T-helper 2 cell (primary cell): Measurements from ENCODE around the gene TRERF1.

Experiments
- DNase-seq, 5 experiments: peaks; one replicate each; pipeline versions ENCODE4 v3.0.0 to v3.0.0-alpha.2; 2012 to 2022

TRERF1 gene

DNA sequence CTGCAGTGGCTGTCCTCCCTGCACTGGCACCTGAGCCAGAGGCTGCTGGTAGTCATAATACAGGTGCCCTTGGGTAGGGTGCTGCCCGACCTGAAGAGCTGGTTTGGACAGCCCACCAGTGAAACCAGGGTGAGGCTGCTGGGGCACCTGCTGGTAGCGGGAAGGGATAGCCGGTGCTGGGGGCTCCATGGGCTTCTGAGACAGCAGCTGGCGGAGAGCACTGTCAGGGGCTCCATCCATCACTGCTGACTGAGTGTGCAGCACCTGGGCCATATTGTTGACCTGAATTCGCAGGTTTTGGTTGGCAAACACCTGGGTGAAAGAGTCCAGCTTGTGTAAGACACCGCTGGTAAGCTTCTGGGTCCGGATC is 182.9 kb downstream of the TRERF1 start:
- DNase-seq, result no peak

DNA sequence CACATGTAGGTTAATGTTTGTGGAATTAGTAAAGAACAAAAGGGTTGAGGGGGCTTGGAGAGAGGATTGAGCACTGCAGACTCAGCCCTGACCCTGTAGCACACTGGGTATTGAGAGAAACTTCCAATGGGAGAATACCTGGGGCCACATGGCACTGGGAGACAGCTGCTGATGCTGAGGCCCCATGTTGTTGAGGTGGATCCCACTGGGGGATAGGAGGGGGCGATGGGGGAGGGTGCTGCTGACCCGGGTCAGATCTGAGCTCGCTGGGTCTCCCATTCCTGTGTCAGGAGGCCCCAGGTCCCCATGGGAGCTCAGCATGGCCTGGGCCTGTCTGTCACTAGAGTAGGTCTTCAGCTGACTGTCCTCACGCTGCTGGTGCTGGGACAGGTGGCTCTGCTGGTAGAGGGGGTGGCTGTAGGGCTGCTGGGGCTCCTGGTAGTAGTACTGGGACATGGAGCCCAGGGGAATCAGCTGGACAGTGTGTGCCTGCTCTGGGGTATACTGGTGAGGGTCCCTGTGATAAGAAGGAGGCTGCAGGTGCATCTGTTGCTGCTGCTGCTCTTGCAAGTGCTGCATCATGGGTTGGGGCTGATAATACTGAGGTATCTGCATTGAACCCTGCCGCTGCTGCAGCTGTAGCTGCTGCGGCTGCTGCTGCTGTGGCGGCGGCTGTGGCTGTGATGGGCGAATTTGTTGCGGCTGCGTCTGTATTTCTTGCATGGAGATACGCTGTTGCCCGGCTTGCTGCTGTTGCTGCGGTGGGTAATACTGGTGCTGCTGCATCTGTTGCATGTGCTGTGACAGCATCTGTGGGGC is 183.5 kb downstream of the TRERF1 start:
- no peak for DNase-seq

DNA sequence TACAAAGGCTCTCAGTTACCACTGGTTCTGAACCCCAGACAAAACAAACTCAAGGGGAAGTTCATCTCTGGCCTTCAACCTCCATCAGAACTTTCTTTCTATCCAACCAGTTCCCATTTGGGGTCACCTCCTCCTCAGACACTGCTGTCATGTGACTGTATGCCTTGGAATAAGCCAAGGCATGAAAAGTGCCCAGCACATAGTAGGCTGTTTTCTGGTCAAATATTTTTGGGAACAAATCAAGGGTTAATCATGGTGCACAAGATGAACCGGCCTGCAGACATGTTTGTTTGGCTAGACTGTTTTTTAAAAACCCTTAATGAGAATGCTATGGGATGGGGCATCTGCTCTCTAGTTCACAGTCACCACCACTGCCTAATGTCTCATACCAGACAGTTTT is 185.2 kb downstream of the TRERF1 start:
- DNase-seq, result no peak

DNA sequence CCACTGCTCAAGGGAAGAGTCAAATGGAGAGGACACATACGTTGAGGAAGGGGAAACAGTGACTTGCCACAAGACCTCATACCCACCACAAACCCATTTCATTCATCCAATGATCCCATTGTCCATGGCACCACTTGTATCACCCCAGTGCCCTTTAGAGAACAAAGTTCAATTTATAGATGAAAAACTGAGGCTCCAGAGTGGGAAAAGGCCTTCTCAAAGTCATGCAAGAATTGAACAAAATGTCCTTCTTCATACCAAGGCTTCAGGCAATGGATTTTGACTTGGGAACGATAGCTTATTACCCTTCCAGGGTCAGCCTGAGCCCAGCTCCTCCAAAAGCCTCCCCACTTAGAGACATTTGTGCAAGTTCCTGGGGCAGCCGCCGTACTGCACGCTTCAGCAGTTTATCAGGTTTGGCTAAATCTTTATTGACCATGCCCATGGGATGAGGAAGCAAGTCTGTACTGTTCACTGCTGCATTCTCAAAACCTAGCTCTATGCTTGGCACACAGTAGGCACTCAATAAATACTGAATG is 186.8 kb downstream of the TRERF1 start:
- DNase-seq, result no peak

DNA sequence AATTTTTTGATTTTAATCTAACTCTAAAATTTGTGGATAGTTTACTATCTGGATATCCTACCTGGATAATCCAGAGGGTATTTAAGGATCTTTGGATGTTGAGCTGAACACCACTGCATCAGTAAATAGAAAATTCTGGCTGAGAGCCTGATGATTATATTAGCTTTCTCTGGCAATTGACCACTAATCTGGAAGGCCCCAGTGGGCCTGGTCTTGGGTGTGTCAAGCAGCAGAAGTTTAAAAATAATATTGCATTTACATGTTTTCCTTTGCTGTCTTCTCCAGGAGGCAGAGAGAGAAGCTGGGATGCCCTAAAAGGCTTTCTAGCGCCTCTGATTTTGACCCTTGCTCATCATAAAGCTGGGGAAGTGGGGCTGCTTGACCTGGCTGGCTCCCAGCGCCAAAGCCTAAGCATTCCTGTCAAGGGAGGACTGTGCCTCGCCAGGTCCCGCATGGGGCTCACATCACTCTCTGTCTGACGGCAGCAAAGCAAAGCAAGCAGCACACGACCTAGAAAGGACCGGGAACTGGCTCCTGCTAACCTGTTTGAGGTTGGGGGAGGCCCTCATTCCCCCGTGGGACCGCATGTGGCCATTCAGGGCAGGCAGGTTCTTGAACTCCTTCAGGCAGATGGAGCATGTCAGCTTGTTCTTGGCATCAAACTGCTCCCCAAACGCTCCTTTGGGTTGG is 187.4 kb downstream of the TRERF1 start:
- no peak for DNase-seq

DNA sequence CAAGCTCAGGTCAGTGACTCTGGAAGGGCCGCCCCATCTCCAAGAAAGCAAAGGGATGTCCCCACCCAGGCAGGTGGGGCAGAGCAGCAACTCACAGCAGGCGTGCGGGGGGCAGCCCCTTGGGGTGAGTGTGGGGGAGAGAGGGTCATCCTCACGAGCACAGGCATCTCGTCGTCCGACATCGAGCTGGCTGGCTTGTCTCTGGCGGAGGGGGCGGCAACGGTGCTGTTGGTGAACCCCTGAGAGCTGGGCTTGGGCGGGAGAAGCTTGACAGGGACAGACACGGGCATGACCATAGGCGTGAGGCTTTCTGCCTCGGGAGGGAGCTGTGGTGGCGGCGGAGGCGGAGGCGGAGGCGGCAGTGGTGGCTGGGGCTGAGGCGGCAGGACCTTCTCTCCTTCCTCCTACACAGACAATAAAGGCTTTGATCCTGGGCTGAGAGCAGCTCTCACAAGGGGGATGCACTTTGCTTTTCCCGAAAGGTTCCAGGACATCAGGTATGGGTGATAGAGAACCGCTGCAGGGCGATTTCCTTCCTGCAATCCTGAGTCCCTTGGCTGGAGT is 188.5 kb downstream of the TRERF1 start:
- no peak for DNase-seq

DNA sequence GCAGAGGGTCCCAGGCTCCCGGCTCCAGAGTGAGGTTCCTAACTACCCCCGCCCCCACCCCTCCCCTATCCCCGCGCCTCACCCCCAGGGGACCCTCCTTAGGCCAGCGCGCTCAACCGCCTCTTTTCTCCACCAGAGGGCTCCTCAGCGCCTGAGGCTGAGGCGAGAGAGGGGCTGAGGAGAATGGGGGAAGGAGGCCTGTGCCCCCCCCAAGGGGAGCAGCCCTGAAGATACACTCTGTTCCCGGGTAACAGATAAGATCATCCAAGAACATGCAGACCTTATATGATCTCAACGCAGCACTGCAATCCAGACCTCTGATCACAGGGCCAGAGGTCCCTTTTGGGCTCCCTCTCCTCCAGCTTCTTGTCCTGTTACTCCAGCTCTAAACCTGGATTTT is 190.8 kb downstream of the TRERF1 start:
- DNase-seq, result peak in 1 of 5 experiments; percentile 37

DNA sequence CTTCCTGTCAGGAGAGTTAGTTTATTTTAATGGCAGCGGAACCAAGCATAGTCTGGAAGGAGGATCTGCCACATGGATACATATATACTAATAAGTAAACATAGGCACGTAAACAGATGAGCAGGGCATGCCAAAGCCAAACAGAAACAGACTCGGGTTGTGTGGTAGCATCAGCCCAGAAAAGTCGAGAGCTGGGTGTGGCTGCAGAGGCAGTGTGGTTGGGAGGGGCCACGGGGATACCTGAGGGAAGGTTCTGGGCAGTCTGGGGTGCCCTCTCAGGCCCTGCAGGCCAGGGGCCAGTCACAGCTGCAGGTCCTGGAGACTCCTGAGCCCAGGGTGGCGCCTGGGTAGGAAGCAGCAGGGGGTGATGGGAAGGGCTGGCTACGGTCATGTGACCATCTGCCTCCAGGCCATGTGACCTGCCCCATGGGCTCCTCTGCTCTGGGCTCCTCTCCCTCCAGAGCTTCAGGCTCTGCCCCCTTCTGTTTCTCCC is 191.3 kb downstream of the TRERF1 start:
- DNase-seq, result peak in 1 of 5 experiments; percentile 15

DNA sequence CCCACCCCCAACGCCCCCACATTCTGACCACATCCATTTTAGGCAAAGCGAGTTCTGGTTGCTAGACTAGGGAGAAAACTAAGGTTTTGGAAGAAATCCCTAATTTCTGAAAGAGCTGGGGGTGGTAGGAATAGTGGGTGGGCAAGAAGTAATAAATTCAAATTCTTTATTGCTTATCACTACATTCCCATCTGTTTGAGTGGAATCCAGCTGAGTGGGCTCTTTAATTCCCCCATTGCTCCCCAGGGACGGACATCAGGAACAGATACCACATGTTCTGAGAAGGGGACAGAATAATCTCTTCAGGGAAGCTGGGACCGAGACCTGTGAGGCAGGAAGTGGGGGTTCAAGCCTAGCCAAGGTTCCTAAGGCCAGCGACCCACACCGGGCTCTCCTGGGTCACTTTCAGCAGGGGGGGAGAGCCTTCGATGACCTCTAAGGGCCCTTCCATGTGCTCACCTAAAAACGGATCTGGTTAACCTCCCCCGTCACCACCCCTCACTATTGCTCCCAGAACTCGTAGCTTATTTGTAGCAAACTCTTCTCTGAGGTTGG is 191.8 kb downstream of the TRERF1 start:
- DNase-seq, result no peak

DNA sequence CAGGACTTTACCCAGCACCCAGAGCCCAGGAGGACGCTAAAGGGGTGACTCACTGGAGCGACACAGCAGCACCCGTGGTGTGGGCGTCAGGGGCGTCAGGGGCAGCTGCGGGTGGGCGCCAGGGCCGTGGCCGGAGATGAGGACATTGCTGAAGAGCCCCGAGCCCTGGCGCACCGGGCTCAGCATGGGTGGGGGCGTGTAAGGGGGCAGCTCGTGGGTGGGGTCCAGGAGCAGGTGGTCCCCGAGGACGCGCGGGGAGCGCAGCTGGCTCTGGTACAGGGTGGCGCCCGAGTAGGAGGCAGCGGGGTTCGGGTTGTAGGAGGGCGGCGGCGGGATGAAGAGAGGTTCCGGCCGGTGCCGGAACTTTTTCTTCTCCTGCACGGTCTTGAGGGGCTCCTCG is 192.4 kb downstream of the TRERF1 start:
- DNase-seq, result no peak

DNA sequence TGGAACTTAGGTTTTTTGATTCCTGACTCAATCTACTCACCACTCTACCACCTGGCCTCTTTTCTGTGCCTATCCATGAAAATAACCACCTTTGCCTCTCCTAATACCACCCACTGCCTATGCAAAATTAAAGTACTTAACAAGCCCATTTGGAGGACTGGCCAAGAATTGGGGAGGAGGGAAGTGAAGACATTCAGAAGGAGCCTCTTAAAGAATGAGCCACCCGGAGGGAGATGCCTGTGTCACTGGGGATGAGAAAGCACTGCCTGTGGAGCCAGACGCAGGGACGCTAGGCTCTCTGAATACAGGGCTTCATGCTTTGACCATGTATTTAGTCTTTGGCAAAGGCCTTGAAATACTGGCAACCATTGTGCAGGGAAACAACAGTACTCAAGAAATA is 194.1 kb downstream of the TRERF1 start:
- no peak for DNase-seq

DNA sequence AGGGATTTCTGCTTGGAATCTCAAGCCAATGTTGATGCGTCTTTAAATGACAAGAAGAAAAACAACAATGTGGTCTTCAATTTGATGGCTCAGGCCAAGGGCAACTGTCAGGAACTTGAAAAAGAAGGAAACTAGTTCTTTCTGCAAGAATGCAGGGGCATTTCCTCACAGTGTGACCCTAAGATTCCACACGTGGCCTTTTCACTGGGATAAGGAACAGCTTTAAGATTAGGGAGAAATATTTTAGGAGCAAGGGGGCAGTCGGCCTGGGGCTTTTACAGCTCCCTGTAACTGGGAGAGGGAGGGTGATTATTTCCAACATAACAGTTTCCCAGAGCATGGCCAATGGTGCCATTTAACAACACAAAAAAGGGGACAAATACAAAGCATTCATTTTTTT is 194.7 kb downstream of the TRERF1 start:
- no peak for DNase-seq

DNA sequence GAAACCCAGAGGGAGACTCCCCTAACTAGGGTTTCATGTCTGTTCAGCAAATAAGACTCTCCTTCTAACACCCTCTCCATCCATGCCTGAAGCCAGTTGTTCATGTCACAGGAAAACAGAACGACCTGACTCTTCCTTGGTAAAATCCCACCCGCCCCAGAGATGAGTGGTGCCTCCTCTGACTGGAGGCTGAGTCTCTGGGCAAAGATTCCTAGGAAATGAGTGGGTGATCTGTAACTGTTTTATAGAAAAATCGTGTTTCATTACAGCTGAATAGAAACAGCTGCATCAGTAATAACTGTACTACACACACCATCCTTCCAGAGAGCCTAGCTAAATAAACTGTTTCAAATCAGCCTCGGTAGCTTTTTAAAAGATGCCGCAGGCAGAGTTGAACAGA is 196.7 kb downstream of the TRERF1 start:
- DNase-seq, result no peak

DNA sequence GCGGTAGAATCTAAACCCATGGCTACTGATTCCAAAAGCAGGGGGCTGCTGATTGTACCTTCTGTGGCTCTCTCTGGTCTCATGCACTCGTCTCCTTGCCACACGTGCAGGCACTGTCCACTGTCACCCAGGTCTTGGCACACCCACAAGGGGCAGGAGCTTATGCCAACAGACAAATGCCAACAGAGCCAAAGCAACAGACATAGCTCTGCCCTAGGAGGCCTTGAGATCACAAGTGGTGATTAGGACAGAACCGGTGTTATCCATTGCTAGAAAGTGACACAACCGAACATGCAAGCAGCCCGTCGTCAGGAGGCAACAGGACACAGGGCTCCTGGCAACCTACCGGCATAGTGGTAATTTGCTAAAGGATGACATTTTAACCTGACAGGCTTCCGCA is 197.2 kb downstream of the TRERF1 start:
- DNase-seq, result no peak

DNA sequence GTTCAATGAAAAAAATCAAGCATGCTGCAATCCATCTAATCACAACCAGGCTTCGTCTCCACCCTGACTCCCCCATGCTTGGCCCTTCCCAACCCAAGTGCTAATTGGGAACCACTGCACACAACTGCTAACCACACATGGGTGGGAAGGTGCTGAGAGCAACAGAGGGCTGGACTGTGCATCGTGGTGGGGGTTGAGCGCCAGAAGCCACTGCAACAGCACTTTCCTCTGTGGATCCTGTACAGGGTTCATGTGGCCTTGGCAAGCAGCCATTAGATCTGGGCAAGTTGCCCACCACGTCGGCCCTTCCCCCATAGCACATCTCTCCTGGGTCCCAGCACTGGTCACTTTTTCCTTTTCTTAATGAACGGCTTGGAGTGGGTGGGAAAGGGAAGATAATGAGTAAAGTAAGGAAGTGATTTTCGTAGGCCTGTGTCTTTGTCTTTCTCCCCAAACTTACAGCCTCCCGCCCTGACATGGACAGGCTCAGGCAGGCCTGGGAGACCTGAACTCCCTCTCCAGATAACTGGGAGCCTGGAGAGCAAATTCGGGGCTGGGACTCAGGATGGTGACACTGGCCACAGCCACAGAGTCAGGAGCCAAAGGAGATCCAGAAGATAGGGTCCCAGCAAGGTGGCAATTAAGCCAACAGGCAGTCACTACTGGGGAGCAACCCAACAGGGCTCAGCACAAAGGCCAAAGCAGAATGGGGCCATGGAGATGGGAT is 199.7 kb downstream of the TRERF1 start:
- no peak for DNase-seq

DNA sequence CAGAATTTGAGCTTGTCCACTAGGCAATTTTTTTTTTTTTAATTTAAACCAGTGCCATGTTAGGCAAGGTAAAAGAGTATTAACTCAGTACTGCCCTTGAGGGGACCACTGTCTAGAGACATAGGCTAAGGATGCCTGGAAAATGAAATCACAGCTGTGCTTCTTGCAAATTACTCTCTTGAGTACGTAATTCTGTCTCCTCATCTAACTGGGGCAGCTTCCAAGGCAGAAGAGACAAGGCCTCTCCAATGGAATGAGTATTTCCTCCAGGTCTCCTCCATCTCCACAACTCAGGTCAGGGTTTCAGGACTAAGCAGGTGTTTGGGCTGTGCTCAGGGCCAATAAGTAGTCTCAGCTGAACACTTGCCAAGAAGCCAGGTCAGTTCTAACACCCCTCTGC is 200.2 kb downstream of the TRERF1 start:
- no peak for DNase-seq

DNA sequence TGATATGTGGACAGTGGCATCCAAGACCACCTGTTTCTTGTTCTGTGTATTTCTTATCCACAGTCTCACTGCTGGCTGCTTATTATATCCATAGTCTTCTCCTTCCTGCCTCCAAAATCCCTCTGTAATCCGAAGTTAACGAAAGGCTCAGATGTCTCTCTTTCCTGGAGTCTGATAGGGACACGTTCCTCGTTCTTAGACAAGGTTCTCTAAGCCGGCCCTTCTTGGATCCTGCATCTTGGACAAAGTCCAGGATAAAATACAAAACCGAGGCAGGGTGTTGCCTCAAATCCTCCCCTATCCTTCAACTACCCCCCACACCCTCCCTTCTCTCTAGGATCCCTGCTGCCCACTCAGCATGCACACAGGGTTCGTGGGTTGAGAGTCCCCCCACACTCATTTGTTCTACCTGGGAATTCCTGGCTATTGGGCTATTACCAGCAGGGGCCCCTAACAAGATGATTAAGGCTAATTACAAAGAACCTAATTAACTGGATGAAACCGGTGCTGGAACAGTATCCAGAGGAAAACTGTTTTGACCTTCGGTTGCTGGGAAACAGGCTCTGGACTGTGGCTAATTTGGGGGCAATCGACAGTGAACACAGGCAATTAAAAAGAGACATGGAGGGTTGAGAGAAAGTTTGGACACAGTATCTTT is 201.3 kb downstream of the TRERF1 start:
- DNase-seq, result no peak

DNA sequence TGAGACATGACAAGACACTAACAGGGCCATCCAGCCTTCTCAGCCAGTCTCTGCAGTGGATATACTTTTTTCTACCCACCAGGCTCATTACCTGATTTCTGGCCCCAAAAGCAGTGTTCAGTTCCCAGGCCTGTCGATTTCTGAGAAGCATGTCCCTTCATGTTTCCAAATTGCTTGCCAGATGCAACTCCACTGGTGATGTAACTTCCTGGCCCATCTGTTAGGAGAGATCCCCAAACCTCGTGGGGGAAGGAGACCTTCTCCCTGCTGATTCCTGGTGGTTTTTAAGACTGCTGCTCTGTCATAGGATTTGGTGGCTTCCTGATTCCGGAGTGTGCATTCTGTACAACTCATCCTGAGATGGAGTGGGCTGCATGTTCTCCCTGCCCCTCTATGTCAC is 202.4 kb downstream of the TRERF1 start:
- no peak for DNase-seq

DNA sequence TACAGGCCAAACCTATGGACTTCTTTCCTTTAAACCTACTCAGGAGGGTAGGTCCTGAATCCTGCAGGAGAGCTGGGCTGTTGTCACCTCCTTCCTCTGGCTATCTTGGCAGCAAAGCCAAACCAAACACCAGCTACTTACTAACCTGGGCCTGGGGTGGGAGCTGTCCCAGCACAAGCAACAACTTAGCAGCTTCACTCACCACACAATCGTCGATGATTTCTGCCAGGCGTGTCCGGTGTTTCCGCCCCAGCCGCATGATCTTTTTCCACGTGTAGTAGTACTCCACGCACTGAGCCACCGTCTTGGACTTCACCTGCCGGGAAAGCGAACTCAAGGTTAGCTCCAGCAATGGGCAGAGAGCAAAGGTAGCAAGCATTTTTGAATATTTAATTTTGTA is 208.7 kb downstream of the TRERF1 start:
- no peak for DNase-seq

DNA sequence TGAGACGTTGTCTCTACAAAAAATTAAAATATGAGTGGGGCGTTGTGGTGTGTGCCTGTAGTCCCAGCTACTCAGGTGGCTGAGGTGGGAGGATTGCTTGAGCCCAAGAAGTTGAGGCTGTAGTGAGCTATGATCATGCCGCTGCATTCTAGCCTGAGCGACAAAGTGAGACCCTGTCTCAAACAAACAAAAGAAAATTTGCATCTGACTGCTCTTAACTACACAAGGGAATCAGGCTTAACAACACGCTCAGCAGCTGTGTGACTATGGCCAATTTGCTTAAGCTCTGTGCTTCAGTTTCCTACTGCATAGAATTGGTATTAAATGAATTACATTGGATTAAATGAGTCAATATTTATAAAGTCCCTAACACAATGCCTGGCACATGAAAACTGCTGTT is 209.8 kb downstream of the TRERF1 start:
- DNase-seq, result no peak

DNA sequence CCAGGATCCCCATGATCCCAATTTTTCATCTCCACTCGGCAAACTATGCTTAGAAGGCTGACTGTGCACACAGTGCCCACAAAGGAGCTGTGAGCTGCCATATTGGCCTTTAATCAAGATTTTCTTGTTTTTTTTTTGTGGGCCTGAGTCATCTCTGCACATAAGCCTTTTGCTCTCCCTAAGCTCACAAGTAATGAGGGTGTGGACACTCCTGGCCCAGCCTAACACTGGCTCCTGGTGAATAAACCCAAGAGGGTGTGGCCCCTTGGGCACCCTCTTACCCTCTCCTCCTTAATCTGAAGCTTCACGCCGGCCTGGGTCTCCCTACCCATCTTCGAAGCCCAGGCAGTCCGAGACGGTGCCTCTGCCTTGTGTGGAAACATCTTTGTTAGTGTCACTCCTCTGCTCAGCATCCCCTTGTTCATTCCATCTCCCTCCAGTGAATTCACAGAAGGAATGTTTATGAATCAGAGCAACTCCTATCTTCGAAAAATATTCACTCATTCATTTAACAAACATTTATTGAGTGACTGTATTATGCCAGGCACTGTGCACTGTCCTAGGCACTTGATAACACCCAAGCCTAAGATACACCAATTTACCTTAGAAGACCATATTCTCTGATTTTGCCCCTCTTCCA is 211.9 kb downstream of the TRERF1 start:
- DNase-seq, result no peak

DNA sequence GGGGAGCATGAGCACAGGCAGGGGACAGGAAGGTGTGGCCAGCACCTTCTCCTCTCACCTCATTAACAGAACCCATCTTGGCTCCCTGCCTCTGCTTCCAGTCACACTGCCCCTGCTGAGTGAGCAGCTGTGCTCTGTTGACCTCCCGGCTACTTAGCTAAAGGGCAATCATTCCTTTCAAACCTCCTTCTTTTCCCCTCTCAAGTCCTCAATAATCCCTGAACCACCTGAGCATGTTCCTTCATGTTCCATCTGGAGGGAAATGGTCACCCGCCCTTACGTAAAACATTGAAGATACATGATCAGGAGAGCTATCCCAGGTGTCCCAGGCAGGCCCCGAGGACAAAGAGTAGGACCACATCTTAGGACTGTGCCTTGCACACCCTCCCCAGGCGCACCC is 212.4 kb downstream of the TRERF1 start:
- no peak for DNase-seq
